ENCODE data around the gene PAK3.

The PAK3 gene

DNA sequence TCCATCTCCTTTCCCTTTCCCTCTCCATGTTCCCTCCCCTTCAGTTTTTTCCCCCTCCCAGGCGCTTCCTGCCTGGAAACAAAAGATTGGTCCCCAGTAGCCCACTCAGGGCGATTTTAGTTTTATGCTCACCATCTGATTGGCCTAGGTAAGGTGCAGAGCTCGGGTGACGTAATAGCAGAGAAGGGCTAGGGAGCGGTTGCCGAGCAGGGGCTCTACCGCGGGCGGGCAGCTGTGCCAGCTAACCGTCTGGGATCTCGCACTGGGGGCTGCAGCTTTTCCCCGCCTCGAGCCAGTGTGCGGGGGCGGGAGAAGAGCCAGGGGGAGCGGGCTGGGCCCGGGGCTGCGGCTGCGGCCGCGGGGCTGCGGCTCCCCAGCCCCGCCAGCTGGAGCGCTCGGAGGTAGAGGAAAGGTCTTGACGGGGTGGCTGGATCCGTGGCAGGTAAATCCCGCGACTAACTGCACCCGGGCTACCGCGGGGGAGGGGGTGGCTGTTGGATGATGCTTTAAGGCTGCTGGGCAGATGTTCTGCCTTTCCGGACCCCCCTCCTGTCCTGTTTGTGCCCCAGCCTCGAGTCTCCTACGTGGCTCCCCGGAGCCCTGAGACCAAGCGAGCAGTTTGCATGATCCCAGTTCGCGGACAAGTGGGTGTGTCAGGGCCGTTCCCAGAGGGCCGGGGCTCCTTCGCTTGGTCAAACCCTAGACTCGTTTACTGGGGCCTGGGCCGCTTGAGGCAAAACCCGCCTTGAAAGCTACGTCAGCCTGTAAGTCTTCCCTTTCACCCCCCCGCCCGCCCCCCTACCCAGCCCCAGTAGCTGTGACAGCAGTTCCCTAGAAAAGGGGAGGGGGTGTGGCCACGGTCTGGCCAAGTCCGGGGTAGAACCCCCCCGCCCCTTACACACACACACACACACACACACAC is at the start of gene PAK3:
PAK3 (plus strand) TSS at position 218 of the 922 bp plus-strand sequence. CDS start 26,913 bp downstream, outside the sequence.
- no peak for DNase-seq

DNA sequence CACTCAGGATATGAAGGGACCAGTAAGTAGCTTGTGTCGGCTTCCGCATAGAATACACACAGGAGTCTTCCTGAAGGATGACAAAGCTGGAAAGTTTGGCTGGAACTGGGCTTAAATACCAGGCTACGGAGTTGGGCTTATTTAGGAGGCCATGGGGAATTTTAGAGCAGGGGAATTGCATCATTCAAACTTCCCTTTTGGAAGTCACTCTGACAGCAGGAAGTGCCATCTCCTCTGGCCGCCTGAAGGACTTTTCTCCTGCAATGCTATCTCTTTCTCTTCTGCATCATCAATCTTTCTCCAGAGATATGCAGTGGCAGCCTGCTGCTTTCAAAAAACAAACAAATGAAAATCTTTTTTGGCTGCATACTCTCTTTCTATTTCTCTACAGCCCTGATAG is 48.4 kb upstream of the PAK3 start:
- no peak for DNase-seq

DNA sequence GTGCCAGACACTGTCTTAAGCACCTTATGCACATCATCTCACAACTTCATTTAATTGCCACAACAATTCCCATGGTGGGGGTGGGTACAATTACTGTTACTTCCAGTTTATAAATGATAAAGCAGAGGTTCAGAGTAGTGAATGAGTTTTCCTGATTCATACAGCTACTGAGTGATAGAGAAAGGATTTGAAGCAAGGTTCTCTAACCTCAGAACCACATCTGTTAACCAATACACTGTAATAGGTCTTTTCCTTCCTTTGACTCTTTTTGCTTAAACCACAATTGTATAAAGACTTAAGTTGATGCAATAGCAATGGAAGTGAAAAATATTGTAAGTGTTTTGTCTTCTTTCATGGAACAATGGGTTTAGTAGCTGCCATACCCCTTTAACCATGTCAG is 43.5 kb upstream of the PAK3 start:
- no peak for DNase-seq

DNA sequence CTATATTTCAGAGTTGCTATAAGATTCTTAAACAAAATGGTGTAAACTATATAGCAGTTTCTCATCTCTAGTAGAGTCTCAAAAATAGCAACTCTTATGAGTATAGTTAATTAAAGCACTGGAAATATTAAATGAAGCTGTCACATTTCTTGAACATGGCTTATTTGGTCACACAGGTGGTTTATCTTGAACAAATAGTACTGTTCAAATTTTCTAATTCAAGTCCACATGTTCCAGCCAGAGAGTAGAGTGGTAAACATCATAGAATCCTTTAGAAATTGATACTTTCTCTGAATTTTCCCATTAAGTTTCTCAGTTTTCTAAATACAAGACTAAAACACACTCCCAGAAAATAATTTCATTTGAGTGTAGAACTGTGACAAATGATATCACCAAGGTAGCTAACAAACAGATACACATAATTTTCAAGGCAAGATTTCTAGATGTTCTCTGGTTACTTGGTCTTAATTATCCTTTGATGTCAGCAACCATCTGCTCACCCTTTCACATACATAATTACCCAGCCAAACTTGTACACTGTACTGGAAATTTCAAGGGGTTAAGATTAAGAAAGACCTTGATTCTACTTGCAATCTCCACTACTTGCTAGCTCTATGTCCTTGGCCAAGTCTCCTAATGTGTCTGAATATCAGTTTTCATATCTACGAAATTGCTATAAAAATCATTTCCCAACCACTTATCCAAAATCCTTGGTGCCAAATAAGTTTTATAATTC is 24.3 kb upstream of the PAK3 start:
- DNase-seq = no peak

DNA sequence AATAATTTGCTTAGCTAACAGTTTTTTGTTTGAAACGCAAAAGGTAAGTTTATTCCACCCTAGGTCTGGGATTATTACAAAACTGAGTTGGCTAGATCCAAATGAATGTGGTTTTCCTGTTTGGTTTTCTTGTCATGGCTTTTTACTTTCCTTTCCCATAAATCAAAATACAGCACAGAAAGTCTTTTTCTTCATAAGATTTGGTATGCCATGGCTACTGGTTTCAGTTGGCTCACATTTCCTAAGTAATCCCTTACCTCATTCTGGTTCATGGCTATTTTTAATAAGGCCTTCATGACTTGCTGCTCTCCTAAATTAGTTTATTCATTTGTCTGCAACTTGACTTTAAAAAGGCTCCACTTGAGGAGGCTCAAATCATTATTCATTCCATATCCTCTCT is 12.9 kb upstream of the PAK3 start:
- DNase-seq = no peak

DNA sequence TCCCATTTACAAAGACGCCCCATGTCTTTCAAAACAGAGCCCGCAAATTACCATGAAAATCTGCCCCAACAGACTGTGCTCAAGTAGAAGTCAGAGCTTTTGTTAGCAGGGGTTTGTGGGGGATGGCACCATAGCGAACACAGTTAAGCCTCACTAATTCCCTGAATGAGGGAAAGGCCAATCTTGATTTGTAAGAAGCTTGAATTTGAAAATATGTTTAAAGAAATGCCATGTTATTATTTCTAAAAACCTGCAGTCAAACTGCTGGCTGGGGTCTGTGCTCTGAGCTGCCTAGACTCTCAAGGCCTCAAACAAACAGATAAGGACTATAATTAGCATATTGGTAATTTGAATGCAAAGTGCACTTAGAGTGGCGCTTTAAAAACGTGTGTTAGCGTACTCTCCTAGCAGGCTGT is 9.4 kb upstream of the PAK3 start:
- no peak for DNase-seq

DNA sequence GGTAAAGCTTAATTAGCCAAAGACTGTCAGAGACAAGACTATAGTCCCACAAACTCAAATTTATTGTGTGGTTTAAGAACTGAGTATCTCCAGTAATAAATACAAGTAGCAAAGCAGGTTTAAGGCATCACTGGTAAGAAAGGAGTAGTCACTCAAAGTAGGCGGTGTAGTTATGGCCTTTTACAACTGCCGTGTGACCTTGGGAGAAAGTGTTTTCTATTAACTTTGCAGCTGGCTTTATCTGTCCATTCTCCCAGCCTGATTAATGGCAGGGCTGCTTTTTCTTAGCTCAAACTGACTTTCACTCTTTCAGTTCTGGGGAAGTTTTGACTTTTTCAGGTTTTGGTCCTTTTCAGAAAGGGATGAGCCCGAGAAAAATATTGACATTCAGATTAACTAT is 7.4 kb upstream of the PAK3 start:
- no peak for DNase-seq

DNA sequence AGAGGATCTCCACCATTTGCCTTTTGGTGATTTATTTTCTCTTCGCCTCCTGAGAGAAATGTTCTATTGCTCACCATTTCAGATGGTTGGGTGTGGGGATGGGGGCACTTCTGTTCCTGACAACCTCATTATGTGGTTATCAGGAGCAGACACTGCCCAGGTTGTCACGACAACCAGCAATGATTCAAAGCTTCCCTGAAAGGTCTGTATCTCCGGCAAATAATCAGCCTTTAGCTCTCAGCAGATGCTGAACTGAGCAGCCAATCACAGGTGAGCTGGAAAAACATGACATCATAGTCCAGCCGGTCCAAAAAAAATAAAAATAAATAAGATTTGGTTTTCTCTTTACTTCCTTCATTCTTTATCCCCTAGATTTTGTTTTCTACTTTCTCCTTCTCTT is 5.5 kb upstream of the PAK3 start:
- DNase-seq = no peak

DNA sequence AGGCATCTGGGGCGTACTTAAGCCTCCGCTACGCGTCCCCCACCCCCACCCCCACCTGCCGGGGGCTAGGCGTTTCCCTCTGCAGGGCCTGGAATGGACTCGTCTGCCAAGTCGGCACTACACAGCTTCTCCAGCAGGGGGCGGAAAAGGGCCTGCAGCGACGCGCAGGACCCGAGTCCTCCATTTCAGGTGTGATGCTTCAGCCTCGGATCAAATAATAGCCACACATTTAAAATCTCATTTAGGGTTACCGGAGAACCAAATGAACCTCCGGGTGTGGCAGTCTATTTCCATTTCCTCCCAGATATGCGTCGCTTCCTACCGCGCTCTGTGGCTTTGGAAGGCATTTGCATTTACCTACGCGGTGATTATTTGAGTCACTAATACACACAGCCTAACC is 2.9 kb downstream of the PAK3 start:
- DNase-seq = no peak

DNA sequence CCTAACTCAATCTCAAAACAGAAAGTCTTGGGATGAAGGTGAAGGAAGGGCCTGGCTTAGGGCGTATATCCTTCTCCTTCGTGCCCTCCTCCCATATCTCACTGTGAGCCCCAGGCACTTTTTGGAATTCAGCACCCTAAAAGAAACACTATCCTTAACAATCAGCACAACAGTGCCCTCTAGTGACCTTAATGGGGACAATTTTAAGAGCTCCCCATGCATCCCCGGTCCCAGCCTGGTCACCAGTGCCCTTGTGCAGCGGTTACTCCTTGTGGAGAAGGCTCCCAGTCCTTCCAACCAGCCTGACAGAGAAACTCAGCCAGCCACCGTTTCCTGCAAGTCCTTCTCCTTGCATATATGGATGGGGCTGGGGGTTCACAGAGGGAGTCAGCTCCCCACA is 4.2 kb downstream of the PAK3 start:
- DNase-seq = no peak

DNA sequence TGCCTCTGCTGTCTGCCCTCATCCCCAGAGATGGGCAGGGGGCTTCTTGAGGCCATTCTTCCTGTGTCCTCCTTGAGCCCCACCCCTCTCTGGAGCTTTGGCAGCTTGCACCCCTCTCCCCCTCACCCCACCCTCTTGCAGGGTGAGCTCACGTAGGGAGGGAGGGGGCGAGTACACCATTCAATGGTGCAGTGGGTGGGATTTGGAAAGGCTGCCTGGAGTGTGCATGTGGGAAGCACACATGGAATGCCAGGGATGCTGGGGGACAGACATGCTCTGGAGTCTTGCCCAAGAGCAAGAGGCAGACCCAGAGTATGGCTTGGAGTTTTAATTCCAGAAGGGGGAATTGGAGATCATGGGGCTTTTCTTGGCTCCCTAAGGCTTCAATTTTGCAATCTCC is 5.6 kb downstream of the PAK3 start:
- no peak for DNase-seq

DNA sequence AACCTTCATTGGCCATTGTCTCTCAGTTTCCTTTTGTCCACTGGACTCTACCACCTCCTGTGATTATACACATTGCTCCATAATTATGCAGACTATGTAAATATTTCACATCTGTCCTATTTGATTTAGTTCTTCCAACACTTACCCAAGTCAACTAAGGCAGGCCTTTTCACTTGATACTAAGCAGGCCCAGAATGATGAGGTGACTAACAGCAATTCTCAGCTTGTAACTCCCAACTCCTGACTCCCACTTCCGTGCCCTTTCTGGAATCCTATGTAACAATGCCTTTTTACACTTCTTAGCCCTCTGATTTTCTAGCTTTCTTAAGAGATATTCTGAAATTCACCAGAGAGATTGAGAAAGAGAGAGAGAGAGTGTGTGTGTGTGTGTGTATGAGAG is 6.6 kb downstream of the PAK3 start:
- no peak for DNase-seq

DNA sequence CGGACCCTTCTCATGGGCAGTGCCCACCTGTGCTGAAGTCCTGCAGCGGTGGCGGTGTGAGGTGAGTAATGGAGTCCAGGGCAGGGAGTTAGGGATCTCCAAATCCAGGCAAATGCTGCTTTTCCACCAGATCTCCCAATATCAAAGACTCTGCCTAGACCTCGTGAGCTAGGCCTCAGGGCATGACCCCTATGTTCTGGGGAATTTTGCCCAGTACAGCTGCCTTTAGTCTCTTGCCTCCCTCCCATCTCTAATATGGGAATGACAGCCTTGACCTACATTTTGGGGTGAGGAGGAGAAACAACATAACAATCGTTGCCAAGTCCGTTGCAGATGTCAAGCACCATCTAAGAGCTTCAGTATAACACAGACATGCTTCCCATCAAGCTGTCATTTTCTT is 7.3 kb downstream of the PAK3 start:
- DNase-seq = no peak

DNA sequence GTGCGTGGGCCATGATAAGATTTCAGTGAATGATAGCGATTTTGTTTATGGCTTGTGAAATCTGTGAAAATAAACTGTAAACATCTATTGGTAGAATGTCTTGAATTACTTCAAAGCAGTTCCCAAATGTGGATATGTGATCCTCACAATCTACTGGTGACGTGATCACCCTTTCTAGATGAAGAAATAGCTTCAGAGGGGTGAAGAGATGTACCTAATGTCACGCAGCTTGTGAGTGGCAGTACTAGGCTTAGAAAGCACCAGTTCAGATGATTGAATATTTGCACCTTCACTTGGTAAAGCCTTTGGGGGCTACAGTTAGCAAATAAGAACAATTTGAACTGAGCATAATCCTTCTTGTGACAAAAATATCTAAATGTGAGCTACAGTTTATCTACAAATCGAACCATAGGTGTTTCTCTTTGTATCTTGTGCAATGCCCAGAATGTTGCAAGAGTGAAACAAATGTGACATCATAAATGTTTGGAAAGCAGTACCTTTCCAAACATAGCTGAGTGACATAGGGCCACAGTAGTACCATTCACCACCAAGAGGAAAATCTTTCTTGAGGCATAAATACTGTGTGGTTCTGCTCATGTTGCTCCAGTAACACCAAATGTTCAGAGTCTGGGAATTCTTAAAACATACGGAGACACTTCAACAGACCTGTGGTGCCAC is 14.2 kb downstream of the PAK3 start:
- DNase-seq = no peak

DNA sequence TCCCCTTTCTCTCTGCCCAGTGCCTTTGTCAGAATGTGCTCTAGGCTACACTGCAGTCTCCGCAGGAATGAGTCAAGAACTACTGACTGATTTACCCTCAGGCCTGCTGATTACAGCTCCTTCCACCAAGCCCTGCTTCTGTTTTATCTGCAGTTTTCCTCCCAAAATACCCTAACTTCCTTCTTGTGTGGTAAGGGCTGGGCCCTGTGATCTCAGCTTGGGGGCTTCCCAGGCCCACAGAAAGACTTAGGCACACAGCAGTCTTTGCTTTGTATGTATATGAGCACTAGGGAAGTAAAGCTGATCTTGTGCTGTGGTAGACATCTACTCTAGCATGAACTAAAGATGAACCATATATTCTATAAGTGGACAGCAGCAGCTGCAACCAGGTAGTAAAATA is 18.8 kb downstream of the PAK3 start:
- no peak for DNase-seq

DNA sequence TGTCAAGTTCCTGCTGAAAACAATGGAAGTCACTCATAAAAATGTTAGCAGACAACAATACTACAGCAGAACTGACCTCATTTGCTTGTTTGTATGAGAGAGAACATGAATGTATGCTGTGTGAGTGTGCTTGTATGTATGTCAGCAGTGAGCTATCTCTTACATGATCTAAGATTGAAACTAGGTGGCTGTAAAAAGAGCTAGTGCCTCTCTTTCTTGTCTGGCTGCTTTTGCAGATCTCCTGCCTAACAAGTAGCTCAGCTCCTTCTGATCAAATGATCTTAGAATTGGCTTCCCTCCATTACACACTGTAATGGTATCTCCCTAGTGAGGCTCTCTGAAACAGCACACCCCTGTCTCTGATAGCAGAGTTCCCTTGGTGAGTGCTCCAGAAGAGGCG is 20.7 kb downstream of the PAK3 start:
- DNase-seq = no peak

DNA sequence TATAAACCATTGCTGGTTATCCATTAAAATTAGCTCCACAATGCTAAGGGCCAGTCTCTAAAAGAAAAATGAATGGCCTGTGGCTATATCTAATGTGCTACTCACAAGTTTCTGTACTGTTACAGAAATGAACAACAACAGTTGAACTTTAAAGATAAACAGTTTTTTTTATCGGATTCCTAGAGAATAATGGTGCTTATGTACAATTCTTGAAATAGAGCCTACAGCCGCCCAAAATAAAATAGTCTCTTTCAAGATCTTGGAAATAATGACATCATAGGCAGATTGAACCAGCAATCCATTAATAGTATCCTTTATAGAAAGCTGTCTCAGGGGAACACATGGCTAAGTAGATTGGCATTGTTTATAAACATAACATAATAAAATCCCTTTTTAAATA is 23.4 kb downstream of the PAK3 start:
- DNase-seq = no peak

DNA sequence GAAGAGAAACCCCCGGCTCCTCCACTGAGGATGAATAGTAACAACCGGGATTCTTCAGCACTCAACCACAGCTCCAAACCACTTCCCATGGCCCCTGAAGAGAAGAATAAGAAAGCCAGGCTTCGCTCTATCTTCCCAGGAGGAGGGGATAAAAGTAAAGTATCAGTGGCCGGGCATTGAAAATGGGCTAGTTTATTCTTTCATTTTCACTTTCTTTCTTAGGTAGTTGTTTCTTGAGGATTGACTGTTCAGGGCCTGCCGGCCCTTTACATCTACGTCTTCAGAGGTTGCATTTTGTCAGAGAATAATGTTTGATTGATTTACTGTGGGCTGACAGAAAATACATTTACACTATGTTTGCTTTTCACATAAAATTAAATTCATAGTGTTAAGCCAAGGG is 27.1 kb downstream of the PAK3 start:
- DNase-seq = no peak

DNA sequence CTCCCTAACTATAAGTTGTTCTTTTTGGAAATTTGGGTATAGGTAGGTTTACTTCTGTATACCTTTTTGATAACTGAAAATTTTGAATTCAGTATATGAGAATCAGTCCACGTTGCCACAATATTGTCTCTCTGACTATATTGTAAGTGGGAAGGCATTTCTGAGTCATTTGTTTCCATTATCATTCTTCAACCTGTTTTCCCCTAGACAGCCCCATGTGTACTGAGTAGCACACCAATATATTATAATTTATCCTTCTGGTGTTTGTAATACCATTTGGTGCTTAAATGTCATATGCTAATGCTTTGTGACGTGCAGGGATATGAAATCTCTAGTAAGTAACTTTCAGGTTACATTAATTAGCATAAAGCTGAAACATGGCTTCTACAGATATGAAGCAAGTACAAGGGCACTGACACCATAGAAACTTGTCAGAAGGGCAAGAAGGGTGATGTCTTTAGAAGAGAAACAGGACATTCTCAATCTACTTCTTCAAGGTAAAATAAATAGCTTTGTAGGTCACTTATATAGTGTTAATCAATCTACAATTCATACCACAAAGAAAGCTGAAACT is 27.7 kb downstream of the PAK3 start:
- DNase-seq = no peak

DNA sequence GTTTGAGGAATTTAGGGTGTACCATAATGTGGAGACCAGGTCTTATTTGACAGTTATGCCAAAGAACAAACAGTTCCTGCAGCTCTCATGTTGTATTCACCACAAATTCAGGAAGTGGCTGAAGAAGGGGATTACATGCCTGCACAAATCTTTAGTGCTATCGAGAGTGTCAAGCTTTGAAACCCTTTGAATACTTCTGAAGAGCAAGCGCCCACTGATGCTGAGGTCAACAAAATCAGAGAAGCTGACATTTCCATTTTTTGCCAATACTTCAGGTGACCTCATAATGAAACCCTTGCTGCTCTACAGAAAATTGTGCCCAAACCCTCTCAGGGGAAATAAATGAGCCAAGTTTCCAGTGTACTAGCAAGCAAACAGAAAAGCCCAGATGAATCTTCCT is 28.4 kb downstream of the PAK3 start:
- DNase-seq = no peak

DNA sequence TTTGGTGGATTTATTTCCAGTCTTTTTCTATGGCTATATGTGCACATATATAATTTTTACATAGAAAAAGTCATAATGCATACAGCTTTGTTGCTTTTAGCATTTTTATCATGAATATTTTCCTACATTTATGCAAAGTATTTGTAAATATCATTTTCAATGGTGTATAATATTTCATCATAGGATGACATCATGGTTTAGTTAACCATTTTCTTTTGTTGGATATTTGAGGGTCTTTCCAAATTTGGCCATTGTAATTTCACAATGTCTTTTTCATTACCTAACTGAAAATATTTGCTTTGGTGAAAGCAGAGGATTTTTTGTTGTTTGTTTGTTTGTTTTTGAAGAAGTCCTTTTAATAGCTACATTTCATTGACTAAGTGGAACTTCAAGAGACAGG is 31.0 kb downstream of the PAK3 start:
- no peak for DNase-seq

DNA sequence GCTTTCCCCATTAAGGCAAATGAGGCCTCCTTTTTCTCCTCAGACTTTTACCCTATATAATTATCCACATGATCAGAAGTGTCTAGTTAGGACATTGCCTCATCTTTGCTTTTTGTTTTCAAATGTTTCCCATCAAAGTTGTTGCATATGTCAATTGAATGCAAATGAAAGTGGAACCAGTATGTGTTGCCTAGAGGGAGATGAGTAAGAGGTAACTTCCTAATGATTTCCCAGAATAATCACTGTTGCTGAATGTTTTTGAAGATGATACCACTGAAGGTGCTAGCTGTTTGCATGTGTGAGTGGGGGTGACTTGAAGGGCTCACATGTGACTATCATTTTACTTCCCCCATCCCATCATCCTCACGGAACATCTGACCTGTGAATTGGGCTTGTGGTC is 33.9 kb downstream of the PAK3 start:
- no peak for DNase-seq

DNA sequence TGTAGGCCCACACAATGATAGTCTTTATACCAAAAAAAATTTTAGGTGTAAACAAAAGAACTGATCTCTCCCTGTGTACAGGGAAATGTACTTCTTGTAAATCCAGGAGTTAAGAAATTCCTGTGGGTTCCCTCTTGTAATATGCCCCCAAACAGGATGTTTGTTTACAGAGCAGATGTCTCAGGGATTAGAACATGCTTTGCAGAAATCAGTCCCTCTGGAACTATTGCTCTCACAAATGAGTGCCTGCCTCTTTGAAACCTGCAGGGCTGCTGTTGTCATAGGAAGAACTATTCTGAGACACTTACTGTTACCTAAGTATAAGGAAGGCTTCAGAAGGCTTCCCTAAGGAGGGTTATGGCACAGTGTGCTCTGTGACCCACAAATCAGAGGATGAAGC is 35.6 kb downstream of the PAK3 start:
- no peak for DNase-seq

DNA sequence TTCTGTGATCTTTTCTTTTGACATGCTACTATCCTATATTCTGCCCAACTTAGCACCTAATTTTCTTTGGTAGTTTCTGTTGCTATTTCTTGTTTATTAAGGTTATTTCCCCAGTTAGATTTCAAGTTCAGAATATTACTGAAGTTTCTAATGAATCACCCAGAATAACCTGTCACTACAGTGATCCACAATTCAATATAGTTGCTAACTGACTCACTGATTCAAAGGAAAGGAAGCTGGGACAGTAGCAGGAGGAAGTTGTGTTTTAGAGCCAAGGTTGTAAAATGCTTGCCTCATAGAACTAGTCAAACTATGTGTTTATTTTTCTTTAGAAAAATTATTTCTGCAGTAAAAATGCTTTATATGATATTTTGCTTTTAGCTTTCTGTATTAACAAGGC is 37.4 kb downstream of the PAK3 start:
- DNase-seq = no peak
